OCI-LY7 (cell line): ENCODE data around the gene DGKB. TPM values are rescaled to one million over a fixed set of nuclear protein-coding genes. Genes with fewer than 3 reads are reported as not detected.

ENCODE experiments used
- BruUV-seq: library from RNA; stranded (reverse); fragments of 400-500 nt; replicated peaks from 2 replicates; lab custom pipeline; 2021; lab: Mats Ljungman, UMichigan
- CTCF ChIA-PET: fragments of 300-600 bp; sonication (Branson Sonifier 250); formaldehyde crosslinking; loops from one replicate; lab custom pipeline; 2022; ENCODE audit warnings: antibody characterized with exemption; ENCODE audit not compliant: unreplicated experiment; lab: Charles Lee
- POLR2A ChIA-PET: fragments of 300-600 bp; sonication (Branson Sonifier 250); formaldehyde crosslinking; loops from one replicate; lab custom pipeline; 2022; ENCODE audit warnings: antibody characterized with exemption; lab: Charles Lee
- DNase-seq: peaks from one replicate; pipeline ENCODE4 v3.0.0-alpha.2; 2015; ENCODE audit warnings: low spot score
- H2AFZ ChIP-seq: fragments of 200-600 bp; sonication (generic), shearing (Covaris generic); 2 replicates; pipeline ENCODE4 v1.6.1; 2014; ENCODE audit warnings: mild to moderate bottlenecking, antibody characterized with exemption, low read length, moderate library complexity
- H3K27ac ChIP-seq: fragments of 200-600 bp; sonication (generic); 2 replicates; pipeline ENCODE4 v1.5.1; 2014; ENCODE audit warnings: mixed run types, low read depth, mild to moderate bottlenecking, moderate library complexity, low read length, inconsistent platforms; ENCODE audit not compliant: poor library complexity, severe bottlenecking
- H3K36me3 ChIP-seq: fragments of 200-600 bp; sonication (generic); 2 replicates; pipeline ENCODE4 v1.6.1; 2014; ENCODE audit warnings: mild to moderate bottlenecking, antibody characterized with exemption, low read length, moderate library complexity, mixed read lengths; ENCODE audit not compliant: insufficient read depth
- H3K4me1 ChIP-seq: fragments of 200-600 bp; sonication (generic); 2 replicates; pipeline ENCODE4 v1.5.1; 2014; ENCODE audit warnings: mild to moderate bottlenecking, low read length; ENCODE audit not compliant: insufficient read depth, poor library complexity, severe bottlenecking
- H3K4me2 ChIP-seq: fragments of 200-600 bp; sonication (generic); 2 replicates; pipeline ENCODE4 v1.6.1; 2014; ENCODE audit warnings: mild to moderate bottlenecking, low read length
- H3K4me3 ChIP-seq: fragments of 200-600 bp; sonication (generic); 2 replicates; pipeline ENCODE4 v1.5.1; 2014; ENCODE audit warnings: mild to moderate bottlenecking, low read depth, low read length; ENCODE audit not compliant: poor library complexity, severe bottlenecking
- H3K79me2 ChIP-seq: fragments of 200-600 bp; sonication (generic); 2 replicates; pipeline ENCODE4 v1.6.1; 2016; ENCODE audit warnings: low read depth, mild to moderate bottlenecking, low read length, moderate library complexity, mixed read lengths; ENCODE audit not compliant: insufficient read depth
- H3K9me2 ChIP-seq: fragments of 200-600 bp; sonication (generic); 2 replicates; pipeline ENCODE4 v1.6.1; 2016; ENCODE audit warnings: mild to moderate bottlenecking, low read length, mixed read lengths; ENCODE audit not compliant: insufficient read depth
- H3K9me3 ChIP-seq: fragments of 200-600 bp; sonication (generic); 2 replicates; pipeline ENCODE4 v1.6.1; 2014; ENCODE audit warnings: mild to moderate bottlenecking, mixed run types, low read length, mixed read lengths
- H4K20me1 ChIP-seq: fragments of 200-600 bp; sonication (generic); 2 replicates; pipeline ENCODE4 v1.6.1; 2014; ENCODE audit warnings: mild to moderate bottlenecking, antibody characterized with exemption, low read length, moderate library complexity, mixed read lengths; ENCODE audit not compliant: insufficient read depth
- CTCF ChIP-seq: fragments of 200-600 bp; sonication (generic); conservative IDR thresholded peaks from 2 replicates; pipeline ENCODE4 v1.5.1; 2014; ENCODE audit warnings: mild to moderate bottlenecking, antibody characterized with exemption, low read length, moderate library complexity, mixed read lengths
- EZH2phosphoT487 ChIP-seq: fragments of 200-600 bp; sonication (generic); IDR thresholded peaks from 2 replicates; pipeline ENCODE4 v1.6.1; 2018; ENCODE audit warnings: low read depth, borderline replicate concordance, mild to moderate bottlenecking, mixed run types, antibody characterized with exemption, low read length, moderate library complexity, mixed read lengths
- intact Hi-C: fragments of 100-400 bp; cut with micrococcal nuclease; formaldehyde crosslinking; loops from one replicate; pipeline ENCODE4 v1.10.0; 2022; ENCODE audit not compliant: unreplicated experiment
- total RNA-seq, 2 experiments: library from RNA; depleted of rRNA in 1 of 2; stranded (reverse); fragments of >200 nt in 1 of 2; shearing (Covaris generic) in 1 of 2; gene quantifications; 2 replicates each; pipeline ENCODE4 v1.2.3, GENCODE V29; 2014 to 2022

DGKB gene
- total RNA-seq, 2 experiments from 2014 or later = not detected

DNA sequence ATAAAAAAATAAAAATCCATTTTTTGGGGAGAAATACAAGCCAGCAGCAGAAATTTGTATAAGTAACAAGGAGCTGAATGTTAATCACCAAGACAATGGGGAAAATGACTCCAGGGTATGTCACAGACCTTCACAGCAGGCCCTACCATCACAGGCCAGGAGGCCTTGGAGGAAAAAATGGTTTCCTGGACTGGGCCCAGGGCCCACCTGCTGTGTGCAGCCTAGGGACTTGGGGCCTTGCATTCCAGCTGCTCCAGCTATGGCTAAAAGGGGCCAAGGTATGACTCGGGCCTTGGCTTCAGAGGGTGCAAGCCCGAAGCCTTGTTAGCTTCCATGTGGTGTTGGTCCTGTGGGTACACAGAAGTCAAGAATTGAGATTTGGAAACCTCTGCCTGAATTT, 126.3 kb downstream of the DGKB start:
- Histone ChIP-seq H3K36me3 (no peaks in the 10 kb centered on the region), H4K20me1 (no peaks in the 10 kb centered on the region), H3K9me3 (no peaks in the 10 kb centered on the region), H3K27ac (no peak overlapping the region), H3K4me1 (no peaks in the 10 kb centered on the region), H3K4me3 (no peak overlapping the region), H2AFZ (no peak overlapping the region), H3K4me2 (no peak overlapping the region), H3K79me2 (no peaks in the 10 kb centered on the region), H3K9me2 (no peaks in the 10 kb centered on the region)
- no peak for DNase-seq
- intact Hi-C loops = no loop called here
- no TSS peak for BruUV-seq
- ChIA-PET CTCF (no interaction called here), POLR2A (no interaction called here)
- TF ChIP-seq EZH2phosphoT487 (no peak), CTCF (no peak)

DNA sequence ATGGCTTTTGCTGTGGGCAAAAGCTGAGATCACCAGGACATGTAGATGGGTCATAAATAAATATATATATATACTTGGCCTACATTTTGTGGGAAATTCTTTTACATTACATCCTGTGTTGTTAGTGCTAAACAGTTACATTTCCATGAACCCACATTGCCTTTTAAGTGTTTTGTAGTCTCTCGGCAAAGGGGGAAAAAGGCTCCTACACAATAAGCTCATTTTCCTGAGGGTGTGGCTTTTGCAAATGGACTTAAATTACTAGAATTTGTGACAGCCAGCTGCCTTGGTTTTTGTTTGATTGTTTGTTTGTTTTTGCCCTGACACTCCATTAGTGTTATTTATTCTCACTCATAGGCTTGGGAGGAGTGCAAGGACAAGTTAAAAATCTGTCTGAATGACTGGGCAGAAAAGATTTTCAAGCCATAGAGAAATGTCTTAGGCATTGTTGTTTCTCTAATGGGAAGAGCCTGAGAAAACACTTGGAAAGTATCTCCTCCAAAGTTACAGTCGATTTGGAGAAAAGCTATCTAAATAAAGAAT, 128.8 kb downstream of the DGKB start:
- Histone ChIP-seq H3K79me2 (no peaks in the 10 kb centered on the region), H3K4me3 (no peak overlapping the region), H3K36me3 (no peaks in the 10 kb centered on the region), H3K9me2 (no peaks in the 10 kb centered on the region), H4K20me1 (no peaks in the 10 kb centered on the region), H3K4me2 (no peak overlapping the region), H2AFZ (no peak overlapping the region), H3K4me1 (no peaks in the 10 kb centered on the region), H3K9me3 (no peaks in the 10 kb centered on the region), H3K27ac (no peak overlapping the region)
- CTCF ChIA-PET = no interaction called here
- POLR2A ChIA-PET = no interaction called here
- no TSS peak for BruUV-seq
- TF ChIP-seq CTCF = no peak
- TF ChIP-seq EZH2phosphoT487 = no peak
- no peak for DNase-seq
- intact Hi-C loops = no loop called here

DNA sequence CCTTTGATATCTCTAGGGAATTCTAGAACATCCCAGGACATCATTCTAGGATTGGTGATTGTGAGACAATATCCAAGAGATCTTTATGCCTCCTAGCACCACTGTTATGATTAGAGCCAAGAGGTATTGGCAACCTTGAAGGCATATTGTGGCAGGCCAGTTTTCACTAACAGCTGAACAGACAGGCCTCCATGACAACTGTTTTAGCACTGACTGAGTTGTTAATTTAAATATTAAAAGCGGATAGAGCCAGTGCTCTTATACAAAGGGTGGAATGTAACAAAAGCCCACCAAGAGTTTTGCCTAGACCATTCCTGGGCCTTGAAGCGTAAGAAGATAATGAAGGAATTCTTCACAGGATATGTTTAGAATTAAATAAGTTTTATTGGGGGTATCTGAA, 131.9 kb downstream of the DGKB start:
- no TSS peak for BruUV-seq
- TF ChIP-seq EZH2phosphoT487 (no peak), CTCF (no peak)

More for the DNA sequence above, 131.9 kb downstream of the DGKB start:
- no peak overlapping the region for H2AFZ ChIP-seq
- no peaks in the 10 kb centered on the region for H3K36me3 ChIP-seq
- no peak overlapping the region for H3K4me3 ChIP-seq
- no peak for DNase-seq
- no peaks in the 10 kb centered on the region for H3K9me3 ChIP-seq
- CTCF ChIA-PET = no interaction called here
- H3K79me2 ChIP-seq = no peaks in the 10 kb centered on the region
- H3K27ac ChIP-seq = no peak overlapping the region
- intact Hi-C loops = no loop called here
- H3K4me1 ChIP-seq = no peaks in the 10 kb centered on the region
- POLR2A ChIA-PET = no interaction called here
- no peaks in the 10 kb centered on the region for H3K9me2 ChIP-seq
- H3K4me2 ChIP-seq = no peak overlapping the region
- H4K20me1 ChIP-seq = no peaks in the 10 kb centered on the region
